GM19455 (cell line): ENCODE results near the gene OR2AK2.

Source experiments
- ATAC-seq: cut with Tn5 transposase; IDR thresholded peaks from one replicate; pipeline ENCODE4 v1.9.1; 2021; ENCODE audit not compliant: unreplicated experiment

OR2AK2 gene, protein sequence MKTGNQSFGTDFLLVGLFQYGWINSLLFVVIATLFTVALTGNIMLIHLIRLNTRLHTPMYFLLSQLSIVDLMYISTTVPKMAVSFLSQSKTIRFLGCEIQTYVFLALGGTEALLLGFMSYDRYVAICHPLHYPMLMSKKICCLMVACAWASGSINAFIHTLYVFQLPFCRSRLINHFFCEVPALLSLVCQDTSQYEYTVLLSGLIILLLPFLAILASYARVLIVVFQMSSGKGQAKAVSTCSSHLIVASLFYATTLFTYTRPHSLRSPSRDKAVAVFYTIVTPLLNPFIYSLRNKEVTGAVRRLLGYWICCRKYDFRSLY

DNA sequence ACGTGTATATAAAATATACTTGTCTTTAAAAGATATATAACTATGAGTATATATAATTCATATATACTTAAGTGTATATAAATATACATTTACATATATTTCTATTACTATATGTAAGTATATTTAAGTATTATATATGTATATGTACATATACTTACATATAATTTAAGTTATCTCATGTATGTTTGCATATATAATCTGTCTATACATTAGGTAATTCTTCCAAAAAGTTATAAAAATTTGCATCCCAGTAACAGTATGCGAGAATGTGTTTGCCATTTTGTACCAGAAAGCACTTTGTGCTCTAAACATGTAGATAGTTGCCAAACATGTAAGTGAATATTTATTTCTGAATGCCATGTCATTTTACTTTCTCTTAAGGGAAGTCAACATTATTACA, at the start of gene OR2AK2:
TSS of gene OR2AK2 (plus strand) at position 301 of the 400 bp plus-strand sequence. CDS start 144 bp downstream, outside the sequence.
- no peak for ATAC-seq

DNA sequence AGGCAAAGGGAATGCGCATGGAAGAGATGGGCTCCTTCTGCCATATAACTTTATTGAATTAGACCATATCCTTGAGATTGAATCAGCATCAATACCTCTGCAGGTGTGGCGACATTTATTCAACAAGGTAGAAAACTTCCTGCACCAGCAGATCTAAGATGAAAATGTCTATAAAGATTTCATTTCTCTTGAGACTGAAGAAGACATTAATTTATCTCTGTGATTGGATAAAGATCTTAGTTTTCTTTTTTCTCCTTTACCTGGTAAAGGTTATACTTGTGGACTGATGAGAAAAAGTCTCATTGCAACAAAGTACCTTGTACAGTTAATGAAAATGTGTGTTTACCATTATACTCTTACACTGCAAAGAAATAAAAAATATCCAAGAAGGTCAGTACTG, 45.1 kb upstream of the OR2AK2 start, which contains the start of gene OR2T8:
TSS of gene OR2T8 (plus strand) at position 301 of the 400 bp plus-strand sequence. CDS start 766 bp downstream, outside the sequence.
- no peak for ATAC-seq

DNA sequence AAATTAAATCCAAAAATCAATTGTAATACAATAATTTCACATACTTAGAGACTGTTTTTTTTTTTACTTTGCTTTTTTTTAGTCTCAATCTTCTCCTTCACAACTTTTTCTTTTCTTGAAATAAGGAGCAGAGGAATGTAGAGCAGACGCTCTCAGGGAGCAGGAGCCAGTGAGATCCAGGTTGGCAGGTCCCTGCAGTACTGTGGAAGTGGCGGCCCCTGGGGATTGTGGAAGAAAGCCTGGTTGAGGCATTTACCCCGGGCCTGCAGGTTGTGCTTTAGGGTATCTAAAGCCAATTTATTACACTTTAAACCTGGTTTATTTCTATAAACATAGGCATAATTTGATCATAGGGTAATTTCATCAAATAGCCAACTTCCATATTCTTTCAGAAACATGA, 41.1 kb upstream of the OR2AK2 start:
- no peak for ATAC-seq

DNA sequence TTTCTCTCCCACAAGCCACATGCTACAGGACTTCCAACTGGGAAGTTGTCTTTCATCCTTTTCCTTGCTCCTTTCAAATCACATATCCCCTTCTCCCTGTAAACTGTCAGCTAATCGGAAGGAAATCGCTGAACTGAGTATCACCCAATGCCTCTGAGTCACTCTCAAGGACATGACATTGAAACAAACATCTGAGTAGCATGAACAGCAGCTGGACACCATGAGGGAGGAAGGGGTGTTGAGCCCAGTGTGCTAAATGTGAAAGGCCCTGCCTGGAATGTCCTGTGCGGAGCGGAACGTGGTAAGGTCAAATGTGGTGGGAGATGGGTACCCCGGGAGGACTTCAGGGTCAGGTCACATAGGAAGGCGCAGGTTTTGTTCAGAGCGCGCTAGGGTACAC, 40.2 kb upstream of the OR2AK2 start, which contains the start of gene OR2AJ1:
TSS of gene OR2AJ1 (plus strand) at position 22 of the 400 bp plus-strand sequence. CDS start 8,880 bp downstream, outside the sequence.
- ATAC-seq = no peak

DNA sequence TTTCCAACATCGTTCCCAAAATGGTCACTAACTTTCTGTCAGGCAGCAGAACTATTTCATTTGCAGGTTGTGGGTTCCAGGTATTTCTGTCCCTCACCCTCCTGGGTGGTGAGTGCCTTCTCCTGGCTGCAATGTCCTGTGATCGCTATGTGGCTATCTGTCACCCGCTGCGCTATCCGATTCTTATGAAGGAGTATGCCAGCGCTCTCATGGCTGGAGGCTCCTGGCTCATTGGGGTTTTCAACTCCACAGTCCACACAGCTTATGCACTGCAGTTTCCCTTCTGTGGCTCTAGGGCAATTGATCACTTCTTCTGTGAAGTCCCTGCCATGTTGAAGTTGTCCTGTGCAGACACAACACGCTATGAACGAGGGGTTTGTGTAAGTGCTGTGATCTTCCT, 31.0 kb upstream of the OR2AK2 start:
- no peak for ATAC-seq

DNA sequence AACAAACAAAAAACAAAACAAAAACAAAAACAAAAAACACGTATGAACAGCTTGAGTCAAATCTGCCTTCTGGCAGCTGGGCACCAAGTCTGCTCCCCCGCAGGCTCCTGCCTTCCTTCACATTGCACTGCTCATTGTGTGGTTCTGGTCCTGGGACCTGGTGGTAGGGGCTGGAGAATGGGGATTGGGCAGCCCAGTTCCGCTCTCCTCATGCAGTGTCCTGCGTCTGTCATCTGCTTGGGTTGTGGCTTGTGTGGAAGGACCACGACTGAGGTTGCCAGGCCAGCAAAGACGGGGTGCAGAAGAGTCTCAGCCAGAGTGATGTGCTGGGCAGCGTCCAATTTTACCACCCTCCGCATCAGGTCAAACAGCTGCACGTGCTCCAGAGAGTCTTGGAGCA, 29.3 kb upstream of the OR2AK2 start:
- ATAC-seq = no peak

DNA sequence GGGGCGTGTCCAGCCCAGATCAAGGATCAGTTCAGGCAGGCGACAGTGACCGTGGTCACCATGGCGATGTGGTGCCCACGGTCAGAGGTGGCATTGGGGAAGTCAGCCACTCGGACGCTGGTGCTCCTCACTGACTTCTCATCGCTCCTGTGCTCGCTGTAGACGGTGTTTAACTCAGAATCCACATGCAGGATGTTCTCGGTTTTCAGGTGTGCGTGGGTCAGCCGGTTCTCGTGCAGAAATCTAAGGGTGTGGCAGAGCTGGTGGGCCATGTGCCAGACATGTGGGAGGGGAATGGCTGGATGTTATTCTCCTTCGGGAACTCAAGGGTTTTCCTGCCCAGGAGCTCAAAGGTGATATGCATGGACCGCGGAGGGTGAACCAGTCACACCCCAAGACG, 28.6 kb upstream of the OR2AK2 start:
- ATAC-seq = no peak

DNA sequence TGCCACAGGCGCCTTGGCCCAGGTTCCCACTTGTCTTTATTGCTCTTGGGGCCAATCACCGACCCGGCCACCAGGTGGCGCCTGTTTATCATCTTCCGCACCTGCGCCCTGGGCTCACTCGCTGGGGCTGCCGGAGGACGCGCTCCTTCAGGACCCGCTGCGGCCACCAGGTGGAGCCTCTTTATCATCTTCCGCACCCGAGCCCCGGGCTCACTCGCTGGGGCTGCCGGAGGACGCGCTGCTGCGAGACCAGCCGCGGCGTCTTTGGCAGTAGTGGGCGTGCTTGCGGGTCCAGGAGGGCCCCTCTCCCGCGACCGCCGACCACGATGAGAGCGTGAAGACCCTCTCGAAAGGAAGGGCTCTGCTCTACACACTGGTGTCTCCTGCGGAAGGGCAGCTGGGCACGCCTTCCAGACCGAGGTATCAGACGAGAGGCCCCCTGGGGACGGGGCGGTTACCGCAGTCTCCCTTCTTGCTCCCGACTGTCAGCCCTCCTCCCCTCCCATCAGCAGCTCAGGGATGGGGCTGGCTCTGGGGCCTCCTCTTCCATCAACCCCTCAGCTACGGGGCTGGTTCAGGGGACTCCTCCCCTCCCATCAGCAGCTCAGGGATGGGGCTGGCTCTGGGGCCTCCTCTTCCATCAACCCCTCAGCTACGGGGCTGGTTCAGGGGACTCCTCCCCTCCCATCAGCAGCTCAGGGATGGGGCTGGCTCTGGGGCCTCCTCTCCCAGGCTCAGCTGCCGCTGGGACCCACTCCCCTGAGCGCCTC, 27.9 kb upstream of the OR2AK2 start:
- ATAC-seq = peak; percentile 100

DNA sequence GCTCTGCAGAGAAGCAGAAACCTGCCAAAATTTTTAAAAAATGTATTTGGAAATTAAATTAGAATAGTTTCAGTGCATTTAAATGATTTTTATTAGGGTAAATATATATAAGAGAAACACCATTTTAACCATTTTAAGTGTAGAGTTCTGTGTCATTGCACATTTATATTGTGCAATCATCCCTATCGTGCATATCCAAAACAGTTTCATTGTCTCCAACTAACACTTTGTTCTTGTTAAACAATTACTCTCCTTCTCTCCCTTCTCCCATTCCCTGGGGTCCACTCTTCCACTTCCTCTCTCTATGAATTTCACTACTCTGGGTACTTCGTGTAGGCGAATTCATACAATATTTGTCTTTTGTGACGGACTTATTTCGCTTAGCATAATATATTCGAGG, 22.4 kb upstream of the OR2AK2 start:
- ATAC-seq = no peak

DNA sequence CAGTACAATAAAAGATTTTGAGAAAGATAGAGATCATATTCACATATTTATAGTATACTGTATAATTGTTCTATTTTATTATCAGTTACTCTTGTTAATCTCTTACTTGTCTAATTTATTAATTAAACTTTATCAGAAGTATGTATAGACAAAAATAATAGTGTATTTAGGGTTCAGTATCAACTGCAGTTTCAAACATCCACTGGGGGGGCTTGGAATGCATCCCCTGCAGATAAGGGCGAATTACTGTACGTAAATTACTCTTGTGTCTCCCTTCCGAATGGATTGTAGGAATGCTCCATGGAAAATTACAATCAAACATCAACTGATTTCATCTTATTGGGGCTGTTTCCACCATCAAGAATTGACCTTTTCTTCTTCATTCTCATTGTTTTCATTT, 16.5 kb upstream of the OR2AK2 start, which contains the start of gene OR2L8:
TSS of gene OR2L8 (plus strand) at position 301 of the 400 bp plus-strand sequence. CDS start at position 301, 0 bp downstream.
- ATAC-seq = no peak

DNA sequence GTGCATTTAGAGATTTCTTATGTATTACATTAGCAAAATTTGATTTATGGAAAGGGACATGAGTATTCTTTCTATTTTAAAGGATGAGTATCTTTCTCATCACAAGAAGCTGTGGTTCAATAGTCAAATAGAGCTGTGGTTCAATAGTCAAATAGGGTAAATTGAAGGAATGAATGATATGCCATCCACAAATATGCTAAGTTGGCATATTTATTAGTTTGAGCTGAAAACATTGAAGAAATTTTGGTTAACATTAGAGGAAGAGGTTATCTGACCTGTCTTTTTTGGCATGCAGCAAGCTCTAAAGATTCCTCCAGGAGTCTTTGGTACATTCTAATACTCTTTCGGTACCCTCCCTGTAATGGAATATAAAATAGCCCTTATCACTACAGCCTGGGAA, 11.6 kb upstream of the OR2AK2 start:
- ATAC-seq = no peak

DNA sequence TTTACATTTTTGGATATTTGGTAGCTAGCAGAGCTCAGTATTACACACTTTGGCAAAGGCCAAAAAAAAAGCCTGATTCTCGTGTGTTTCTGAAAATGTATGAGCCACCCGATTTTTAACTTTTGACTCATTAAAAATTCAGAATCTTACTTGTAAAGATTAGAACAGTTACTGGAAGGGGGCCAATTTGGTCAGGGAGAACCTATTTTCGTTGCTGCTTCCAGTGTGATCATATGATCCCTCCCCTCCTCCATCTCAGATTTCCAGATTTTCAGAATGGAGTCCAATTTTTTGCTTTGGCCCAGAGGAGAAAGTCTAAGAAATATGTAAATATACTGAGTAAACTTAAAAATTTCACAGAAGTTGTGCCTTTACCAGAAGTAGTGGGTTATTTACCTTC, 3.2 kb upstream of the OR2AK2 start:
- ATAC-seq = no peak

DNA sequence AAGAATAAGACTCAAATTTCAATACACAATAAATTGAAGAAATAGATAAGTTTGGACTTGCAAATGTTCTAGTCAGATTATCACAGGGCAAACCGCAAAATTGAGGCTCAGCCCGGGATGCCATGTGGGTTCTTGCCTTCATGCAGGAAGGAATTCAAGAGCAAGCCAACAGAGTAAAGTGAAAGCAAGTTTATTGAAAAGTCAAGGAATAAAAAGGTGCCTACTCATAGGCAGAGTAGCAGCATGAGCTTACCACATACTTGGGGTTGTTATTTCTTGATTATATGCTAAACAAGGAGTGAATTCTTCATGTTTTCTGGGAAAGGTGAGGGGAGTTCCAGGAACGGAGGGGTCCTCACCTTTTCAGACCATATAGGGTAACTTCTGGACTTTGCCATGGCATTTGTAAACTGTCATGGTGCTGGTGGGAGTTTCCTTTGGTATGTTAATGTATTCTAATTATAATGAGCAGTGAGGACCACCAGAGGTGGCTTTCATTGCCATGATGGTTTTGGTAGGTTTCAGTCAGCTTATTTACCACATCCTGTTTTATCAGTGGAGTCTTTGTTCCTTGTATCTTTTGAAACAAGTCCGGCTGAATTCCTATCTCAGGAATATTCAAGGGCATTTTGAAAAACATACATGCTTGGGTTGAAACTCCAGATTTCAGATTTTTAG, 2.0 kb upstream of the OR2AK2 start:
- ATAC-seq = no peak

DNA sequence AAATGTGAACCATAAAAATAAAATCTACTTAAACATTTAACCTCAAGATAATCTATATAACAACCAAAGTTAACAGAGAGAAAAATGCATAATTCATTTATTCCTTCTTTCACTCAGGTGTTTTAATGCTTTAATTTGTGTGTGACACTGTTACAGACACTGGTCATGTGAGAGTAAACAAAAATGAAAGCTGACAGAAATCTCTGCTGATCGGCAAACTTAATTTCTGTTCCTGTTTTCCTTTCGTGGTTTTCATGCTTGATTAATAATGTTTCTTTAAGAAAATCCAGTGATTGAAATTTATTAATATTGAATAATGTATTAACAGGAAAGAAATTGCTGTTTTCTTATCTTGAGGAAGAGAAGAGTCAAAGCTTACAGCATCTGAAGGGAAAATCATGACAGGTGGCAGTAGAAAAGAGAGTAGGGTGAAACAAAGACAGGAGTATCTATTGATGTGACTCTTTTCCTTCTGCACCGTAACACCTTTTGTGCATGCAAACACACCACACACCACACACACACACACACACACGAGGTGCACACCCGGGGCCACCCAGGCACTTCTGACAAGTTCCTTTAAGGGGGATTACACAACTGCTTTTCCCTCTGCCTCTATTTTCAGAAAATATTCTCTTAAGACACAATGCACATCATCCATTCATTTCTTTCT, 1.6 kb downstream of the OR2AK2 start:
- peak; percentile 90 for ATAC-seq

DNA sequence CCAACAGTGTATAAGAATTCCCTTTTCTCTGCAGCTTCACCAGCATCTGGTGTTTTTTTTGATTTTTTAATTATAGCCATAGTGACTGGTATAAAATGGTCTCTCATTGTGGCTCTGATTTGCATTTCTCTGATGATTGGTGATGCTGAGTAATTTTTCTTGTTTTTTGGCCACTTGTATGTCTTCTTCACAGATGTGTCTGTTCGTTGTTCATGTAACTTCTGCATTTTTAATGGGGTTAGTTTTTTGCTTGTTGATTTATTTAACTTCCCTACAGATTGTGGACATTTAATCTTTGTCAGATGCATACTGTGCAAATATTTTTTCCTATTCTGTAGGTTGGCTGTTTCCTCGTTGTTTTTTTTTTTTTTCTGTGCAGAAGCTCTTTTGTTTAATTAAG, 28.0 kb downstream of the OR2AK2 start:
- ATAC-seq = no peak

DNA sequence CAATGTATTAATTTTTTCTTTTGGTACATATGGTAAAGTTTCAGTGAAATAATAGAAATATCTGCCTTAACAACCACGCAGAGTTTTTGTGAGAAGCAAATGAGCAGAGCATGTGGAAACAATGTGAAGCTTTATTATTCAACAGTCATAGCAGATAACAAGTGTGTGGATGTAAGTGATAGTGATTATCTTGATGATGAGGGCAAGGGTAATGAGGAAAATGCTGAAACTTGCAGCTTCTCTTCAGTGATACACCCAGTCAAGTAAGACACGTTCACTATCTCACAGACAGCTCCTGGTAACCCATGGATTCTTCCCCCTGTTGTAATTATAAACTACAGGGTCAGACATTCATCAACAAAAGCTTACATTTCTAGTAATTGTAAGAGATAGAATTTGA, 33.8 kb downstream of the OR2AK2 start:
- no peak for ATAC-seq

DNA sequence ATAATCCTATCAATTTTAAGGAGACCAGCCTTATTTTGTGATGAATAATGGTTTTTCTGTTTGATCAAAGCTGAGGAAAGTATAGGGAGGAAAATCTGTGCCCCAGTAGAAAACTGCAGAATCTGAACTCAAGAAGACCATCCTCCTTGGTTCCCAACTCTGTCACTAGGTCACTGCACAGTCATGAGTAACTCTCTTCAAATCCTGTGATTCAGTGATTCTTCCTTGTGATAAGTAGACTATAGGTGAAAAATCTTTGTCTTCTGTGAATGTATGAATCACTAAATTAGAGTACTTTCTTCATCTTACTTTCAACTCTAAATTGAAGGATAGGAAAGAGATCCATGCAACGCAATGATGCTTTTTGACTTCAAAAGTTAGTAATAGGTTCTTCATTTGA, 35.1 kb downstream of the OR2AK2 start:
- ATAC-seq = no peak

DNA sequence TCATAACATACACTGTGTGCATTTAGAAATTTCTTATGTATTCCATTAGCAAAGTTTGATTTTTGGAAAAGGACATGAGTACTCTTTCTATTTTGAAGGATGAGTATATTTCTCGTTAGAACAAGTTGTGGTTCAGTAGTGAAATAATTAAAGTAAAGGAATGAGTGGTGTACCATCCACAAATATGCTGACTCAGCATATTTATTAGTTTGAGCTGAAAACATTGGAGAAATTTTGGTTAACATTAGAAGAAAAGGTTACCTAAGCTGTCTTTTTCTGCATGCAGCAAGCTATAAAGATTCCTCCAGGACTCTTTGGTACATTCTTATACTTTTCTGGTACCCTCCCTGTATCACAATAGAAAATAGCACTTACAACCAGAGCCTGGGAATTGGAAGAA, 42.7 kb downstream of the OR2AK2 start:
- no peak for ATAC-seq

DNA sequence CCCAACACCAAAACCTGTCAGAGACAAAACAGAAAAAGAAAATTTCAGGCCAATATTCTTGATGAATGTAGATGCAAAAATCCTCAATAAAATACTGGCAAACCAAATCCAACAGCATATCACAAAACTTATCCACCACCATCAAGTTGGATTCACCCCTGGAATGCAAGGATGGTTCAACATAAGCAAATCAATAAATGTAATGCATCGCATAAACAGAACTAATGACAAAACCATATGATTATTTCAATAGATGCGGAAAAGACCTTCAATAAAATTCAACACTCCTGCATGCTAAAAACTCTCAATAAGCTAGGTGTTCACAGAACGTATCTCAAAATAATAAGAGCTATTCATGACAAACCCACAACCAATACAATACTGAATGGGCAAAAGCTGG, 44.6 kb downstream of the OR2AK2 start:
- no peak for ATAC-seq

DNA sequence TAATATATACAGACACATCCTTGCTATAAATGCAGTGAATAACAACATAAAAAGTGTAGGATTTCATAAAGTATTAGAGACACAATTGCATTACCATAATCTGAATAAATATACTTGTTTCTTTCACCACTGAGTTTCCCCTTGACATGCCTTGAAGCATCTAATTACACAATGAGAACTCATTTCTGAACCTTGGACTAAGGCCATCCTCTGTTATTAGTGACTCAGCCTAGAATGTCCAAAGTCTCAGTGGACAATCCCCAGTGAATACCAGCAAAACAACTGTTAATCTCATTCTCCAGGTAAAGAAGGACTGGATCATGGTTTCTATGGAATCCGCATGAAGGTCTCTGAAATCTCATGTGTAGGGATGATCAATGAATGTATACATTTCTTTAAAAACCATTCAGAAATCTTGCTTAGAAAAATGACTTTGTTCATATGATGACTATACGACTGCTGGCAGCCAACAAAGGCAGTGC, 48.2 kb downstream of the OR2AK2 start, which contains the start of gene OR2L5:
TSS of gene OR2L5 (plus strand) at position 432 of the 482 bp plus-strand sequence. CDS start 8,288 bp downstream, outside the sequence.
- no peak for ATAC-seq

DNA sequence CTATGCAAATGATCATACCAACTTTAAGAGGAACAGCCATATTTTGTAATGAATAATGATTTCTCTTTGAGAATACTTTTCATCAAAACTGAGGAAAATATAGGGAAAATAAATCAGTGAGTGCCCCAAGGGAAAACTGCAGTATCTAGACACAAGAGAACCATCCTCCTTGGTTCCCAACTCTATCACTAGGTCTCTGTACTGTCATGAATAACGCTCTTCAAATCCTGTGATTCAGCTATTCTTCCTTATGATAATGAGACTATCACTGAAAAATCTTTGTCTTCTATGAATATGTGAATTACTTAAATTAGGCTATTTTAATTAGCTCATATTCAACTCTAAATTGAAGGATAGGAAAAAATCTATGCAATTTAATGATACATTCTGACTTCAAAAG, 50.8 kb downstream of the OR2AK2 start:
- no peak for ATAC-seq
